Breast epithelium (tissue), 4 donors: ENCODE results near the gene ULK4. TPM values are rescaled to one million over a fixed set of nuclear protein-coding genes. Genes with fewer than 3 reads are reported as not detected.

Source experiments
- DNase-seq, 2 donors: peaks; one replicate each; pipeline ENCODE4 v3.0.0-alpha.2; 2019; ENCODE audit warnings: low spot score in 2 of 2
- H3K27ac ChIP-seq, 2 donors: fragments of 200-600 bp; sonication (generic) in 1 of 2; one replicate each; pipeline ENCODE4 v1.5.1; 2016 to 2019; ENCODE audit warnings: mild to moderate bottlenecking in 1 of 2
- H3K27me3 ChIP-seq, 2 donors: fragments of 200-600 bp; sonication (generic) in 1 of 2; one replicate each; pipeline versions ENCODE4 v1.5.1 to v1.6.0; 2017 to 2019; ENCODE audit warnings: control low read depth in 1 of 2, mild to moderate bottlenecking in 1 of 2
- H3K36me3 ChIP-seq: fragments of 200-600 bp; one replicate; pipeline ENCODE4 v1.5.1; 2019
- H3K4me1 ChIP-seq, 2 donors: fragments of 200-600 bp; sonication (generic); one replicate each; pipeline ENCODE4 v1.5.1; 2016 to 2019; ENCODE audit warnings: control low read depth in 1 of 2
- H3K4me3 ChIP-seq, 3 donors: fragments of 200-600 bp; sonication (generic); 1 replicate in 2 of 3; 2 replicates in 1 of 3; pipeline ENCODE4 v1.5.1; 2016 to 2019; ENCODE audit warnings: mild to moderate bottlenecking in 3 of 3, moderate library complexity in 2 of 3
- H3K9me3 ChIP-seq, 2 donors: fragments of 200-600 bp; sonication (generic) in 1 of 2; one replicate each; pipeline ENCODE4 v1.5.1; 2016 to 2019; ENCODE audit warnings: control low read depth in 1 of 2
- CTCF ChIP-seq, 3 donors: fragments of 450-650 bp; IDR thresholded peaks; one replicate each; pipeline ENCODE4 v1.5.1; 2016 to 2017; ENCODE audit warnings: antibody characterized with exemption in 3 of 3, mild to moderate bottlenecking in 3 of 3, moderate library complexity in 3 of 3
- POLR2A ChIP-seq: fragments of 450-650 bp; IDR thresholded peaks from one replicate; pipeline ENCODE4 v1.6.1; 2016; ENCODE audit warnings: antibody characterized with exemption, mild to moderate bottlenecking, moderate library complexity
- POLR2AphosphoS5 ChIP-seq, 3 donors: sonication (generic); formaldehyde crosslinking; IDR thresholded peaks; one replicate each; pipeline ENCODE4 v1.6.1; 2017; ENCODE audit warnings: antibody characterized with exemption in 3 of 3
- intact Hi-C: fragments of 100-400 bp; cut with DNase I; formaldehyde crosslinking; loops from one replicate; pipeline ENCODE4 v1.15.1; 2023; ENCODE audit warnings: low total_unique reads
- total RNA-seq, 3 donors: library from RNA; depleted of rRNA; stranded (reverse); fragments of >200 nt; gene quantifications; one replicate each; pipeline ENCODE4 v1.1.0, GENCODE V29; 2016

The ULK4 gene
- total RNA-seq, 3 donors from 2014 or later: 23.0 to 52.8 (median 31.8) TPM

DNA sequence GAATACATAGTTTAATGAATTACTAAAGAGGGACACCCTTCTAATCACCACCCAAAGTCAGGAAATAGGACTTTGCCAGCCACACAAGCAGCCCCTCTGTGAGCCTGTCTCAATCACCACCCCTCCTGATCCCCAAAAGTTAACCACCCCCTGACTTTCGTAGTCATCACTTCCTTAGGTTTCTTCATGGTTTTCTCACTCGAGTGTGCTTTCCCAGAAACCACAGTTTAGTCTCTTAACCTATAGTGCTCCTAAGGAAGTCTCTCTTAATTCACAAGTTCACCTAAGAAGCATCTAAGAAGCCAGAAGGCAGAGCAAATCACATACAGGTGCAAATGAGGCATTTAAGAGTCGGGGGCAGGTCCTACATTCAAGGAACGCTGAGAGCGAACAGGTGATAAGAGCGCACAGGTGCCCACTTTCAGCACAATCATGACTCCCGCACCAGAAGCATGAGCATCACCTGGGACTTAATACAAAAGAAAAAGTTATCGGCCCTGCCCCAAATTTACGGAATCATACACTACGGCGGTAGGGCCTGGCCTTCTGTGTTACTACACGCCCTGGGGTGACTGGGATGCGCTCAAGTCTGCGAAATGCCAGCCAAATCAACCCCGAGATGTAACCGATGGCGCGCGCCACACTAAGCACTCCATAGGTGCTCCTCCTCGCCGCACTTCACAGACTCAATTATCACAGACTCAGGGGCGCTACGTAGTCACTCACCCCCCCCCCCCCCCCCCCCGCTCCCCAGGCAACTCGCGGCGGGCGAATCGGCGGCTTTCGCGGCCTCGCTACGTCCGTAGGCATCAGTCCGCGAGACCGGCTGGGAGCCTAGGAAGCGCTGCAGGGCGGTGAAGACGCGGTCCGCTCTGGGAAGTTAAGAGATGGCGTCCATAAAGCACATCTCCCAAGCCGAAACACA lies 815 bp downstream of the ULK4 start:
- Histone ChIP-seq H3K27ac (peak overlapping the region; percentile 81 to 91), H3K36me3 (no peaks in the 10 kb centered on the region), H3K27me3 (no peaks in the 10 kb centered on the region), H3K9me3 (no peaks in the 10 kb centered on the region), H3K4me1 (peaks cover 0 to 3% of the 10 kb centered on the region in 2 donors), H3K4me3 (peak overlapping the region; percentile 79 to 93 (median 91))
- intact Hi-C loops: no loop called here
- TF ChIP-seq POLR2A (no peak), POLR2AphosphoS5 (IDR thresholded peaks at IDR 0.05) (no peak), CTCF (IDR thresholded peaks at IDR 0.05) (no peak)
- DNase-seq: peak in 1 of 2 donors; percentile 27

- intact Hi-C loops: no loop called here
- no peak overlapping the region for H3K27ac ChIP-seq
- no peaks in the 10 kb centered on the region for H3K9me3 ChIP-seq
- peaks cover 0 to 3% of the 10 kb centered on the region in 2 donors for H3K4me1 ChIP-seq
- no peaks in the 10 kb centered on the region for H3K36me3 ChIP-seq
- no peak for DNase-seq
- no peak for TF ChIP-seq POLR2AphosphoS5 (IDR thresholded peaks at IDR 0.05)
- TF ChIP-seq CTCF (IDR thresholded peaks at IDR 0.05): no peak
- H3K4me3 ChIP-seq: no peak overlapping the region
- H3K27me3 ChIP-seq: no peaks in the 10 kb centered on the region
Measured at GRCh38 chr3:41956574-41956973, 5.3 kb downstream of the ULK4 start.

- no peak for DNase-seq
- Histone ChIP-seq H3K4me3 (no peak overlapping the region), H3K36me3 (no peaks in the 10 kb centered on the region), H3K27me3 (no peaks in the 10 kb centered on the region), H3K4me1 (no peaks in the 10 kb centered on the region), H3K9me3 (no peaks in the 10 kb centered on the region), H3K27ac (no peak overlapping the region)
- intact Hi-C loops: no loop called here
- TF ChIP-seq POLR2AphosphoS5 (IDR thresholded peaks at IDR 0.05) (no peak), POLR2A (no peak), CTCF (IDR thresholded peaks at IDR 0.05) (no peak)
Measured at GRCh38 chr3:41955192-41955591, 6.7 kb downstream of the ULK4 start.

- TF ChIP-seq POLR2AphosphoS5 (IDR thresholded peaks at IDR 0.05): no peak
- TF ChIP-seq CTCF (IDR thresholded peaks at IDR 0.05): no peak
- no peak for TF ChIP-seq POLR2A
- Histone ChIP-seq H3K4me3 (no peak overlapping the region), H3K9me3 (no peaks in the 10 kb centered on the region), H3K4me1 (no peaks in the 10 kb centered on the region), H3K36me3 (no peaks in the 10 kb centered on the region), H3K27me3 (no peaks in the 10 kb centered on the region), H3K27ac (no peak overlapping the region)
- intact Hi-C loops: no loop called here
- DNase-seq: no peak
Measured at GRCh38 chr3:41943311-41943843, 18.5 kb downstream of the ULK4 start.

- H3K4me3 ChIP-seq: no peak overlapping the region
- no peaks in the 10 kb centered on the region for H3K4me1 ChIP-seq
- TF ChIP-seq CTCF (IDR thresholded peaks at IDR 0.05): no peak
- TF ChIP-seq POLR2A: no peak
- no peak for TF ChIP-seq POLR2AphosphoS5 (IDR thresholded peaks at IDR 0.05)
- DNase-seq: no peak
- H3K27ac ChIP-seq: no peak overlapping the region
- H3K9me3 ChIP-seq: no peaks in the 10 kb centered on the region
- H3K27me3 ChIP-seq: no peaks in the 10 kb centered on the region
- H3K36me3 ChIP-seq: no peaks in the 10 kb centered on the region
- intact Hi-C loops: no loop called here
Measured at GRCh38 chr3:41940393-41940792, 21.5 kb downstream of the ULK4 start.
